Peyer's patch (tissue), 4 donors: ENCODE measurements around the gene OR6V1. TPM values are rescaled to one million over a fixed set of nuclear protein-coding genes. Genes with fewer than 3 reads are reported as not detected.
"Not testable (repeated sequence)": the region's sequence is repeated elsewhere in the genome, so short reads cannot be mapped to it uniquely, and the experiment has no call there.

Experiments
- DNase-seq, 3 donors: peaks; one replicate each; pipeline ENCODE4 v3.0.0-alpha.2; 2017 to 2019
- H3K27ac ChIP-seq, 4 donors: fragments of 200-600 bp; sonication (generic); one replicate each; pipeline ENCODE4 v1.5.1; 2016 to 2019
- H3K27me3 ChIP-seq, 2 donors: fragments of 200-600 bp; sonication (generic); one replicate each; pipeline ENCODE4 v1.5.1; 2019
- H3K36me3 ChIP-seq, 3 donors: fragments of 200-600 bp; sonication (generic); one replicate each; pipeline ENCODE4 v1.5.1; 2016 to 2019
- H3K4me1 ChIP-seq, 4 donors: fragments of 200-600 bp; sonication (generic); one replicate each; pipeline ENCODE4 v1.5.1; 2016 to 2019
- H3K4me3 ChIP-seq, 4 donors: fragments of 200-600 bp; sonication (generic); 1 replicate in 3 of 4; 2 replicates in 1 of 4; pipeline ENCODE4 v1.5.1; 2016 to 2019; ENCODE audit warnings: mild to moderate bottlenecking in 1 of 4
- H3K9me3 ChIP-seq, 4 donors: fragments of 200-600 bp; sonication (generic); one replicate each; pipeline ENCODE4 v1.5.1; 2016 to 2019; ENCODE audit warnings: mild to moderate bottlenecking in 1 of 4
- POLR2A ChIP-seq, 2 donors: fragments of 450-650 bp; IDR thresholded peaks; one replicate each; pipeline ENCODE4 v1.5.1; 2017; ENCODE audit warnings: antibody characterized with exemption in 2 of 2, mild to moderate bottlenecking in 2 of 2, moderate library complexity in 2 of 2
- total RNA-seq, 4 donors: library from RNA; depleted of rRNA; stranded (reverse); fragments of >200 nt; gene quantifications; one replicate each; pipeline ENCODE4 v1.1.0, GENCODE V29; 2016
- TF ChIP-seq, protein P1 (sequence below), 6 experiments: fragments of 450-650 bp in 4 of 6; fragments of 200-600 bp in 2 of 6; sonication (generic) in 1 of 6; IDR thresholded peaks; one replicate each; pipeline ENCODE4 v1.5.1; 2017 to 2019; ENCODE audit warnings: antibody characterized with exemption in 6 of 6, mild to moderate bottlenecking in 3 of 6, moderate library complexity in 1 of 6

The OR6V1 gene
- total RNA-seq, 4 donors from 2014 or later = not detected

DNA sequence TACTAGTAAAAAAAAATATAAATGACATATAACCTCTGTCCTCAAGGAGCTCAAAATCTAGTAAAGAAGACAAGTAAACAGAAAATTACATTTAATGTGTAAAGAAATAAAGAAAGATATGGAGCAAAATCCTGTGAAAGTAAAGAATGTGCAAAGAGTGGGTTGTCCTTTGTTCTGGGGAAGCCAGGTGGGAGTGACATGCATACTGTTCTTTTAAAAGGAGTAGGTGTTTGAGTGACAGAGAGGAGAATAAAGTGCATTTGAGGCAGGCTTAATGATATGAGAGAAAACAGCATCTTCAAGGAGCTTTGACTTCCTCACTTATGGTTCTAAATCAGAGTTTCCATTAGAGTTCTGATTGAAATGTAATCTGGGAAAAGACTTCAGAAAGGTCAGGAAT is 22.0 kb downstream of the OR6V1 start:
- TF ChIP-seq POLR2A (IDR thresholded peaks at IDR 0.05) = no peak
- TF ChIP-seq, protein P1, sequence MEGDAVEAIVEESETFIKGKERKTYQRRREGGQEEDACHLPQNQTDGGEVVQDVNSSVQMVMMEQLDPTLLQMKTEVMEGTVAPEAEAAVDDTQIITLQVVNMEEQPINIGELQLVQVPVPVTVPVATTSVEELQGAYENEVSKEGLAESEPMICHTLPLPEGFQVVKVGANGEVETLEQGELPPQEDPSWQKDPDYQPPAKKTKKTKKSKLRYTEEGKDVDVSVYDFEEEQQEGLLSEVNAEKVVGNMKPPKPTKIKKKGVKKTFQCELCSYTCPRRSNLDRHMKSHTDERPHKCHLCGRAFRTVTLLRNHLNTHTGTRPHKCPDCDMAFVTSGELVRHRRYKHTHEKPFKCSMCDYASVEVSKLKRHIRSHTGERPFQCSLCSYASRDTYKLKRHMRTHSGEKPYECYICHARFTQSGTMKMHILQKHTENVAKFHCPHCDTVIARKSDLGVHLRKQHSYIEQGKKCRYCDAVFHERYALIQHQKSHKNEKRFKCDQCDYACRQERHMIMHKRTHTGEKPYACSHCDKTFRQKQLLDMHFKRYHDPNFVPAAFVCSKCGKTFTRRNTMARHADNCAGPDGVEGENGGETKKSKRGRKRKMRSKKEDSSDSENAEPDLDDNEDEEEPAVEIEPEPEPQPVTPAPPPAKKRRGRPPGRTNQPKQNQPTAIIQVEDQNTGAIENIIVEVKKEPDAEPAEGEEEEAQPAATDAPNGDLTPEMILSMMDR (IDR thresholded peaks at IDR 0.05) = no peak
- no peaks in the 10 kb centered on the region for H3K27me3 ChIP-seq

DNA sequence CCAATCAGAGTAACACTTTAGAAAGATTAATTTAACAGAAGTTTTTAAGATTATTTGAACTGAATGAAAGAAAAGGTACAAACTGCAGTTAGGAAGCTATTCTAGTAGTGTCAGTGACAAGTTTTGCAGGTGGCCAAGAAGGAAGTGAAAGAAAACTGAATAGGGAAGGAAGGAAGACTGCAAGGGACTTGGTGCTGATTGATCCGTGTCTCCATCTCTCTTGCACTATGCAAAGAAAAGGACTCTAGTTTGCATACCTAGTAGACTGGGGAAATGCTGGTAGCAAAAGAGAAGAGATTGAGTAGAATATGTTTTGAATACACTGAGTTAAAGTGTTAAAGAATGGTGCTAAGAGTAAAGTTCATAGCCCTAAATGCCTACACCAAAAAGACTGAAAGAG is 33.0 kb downstream of the OR6V1 start:
- no peak for TF ChIP-seq POLR2A (IDR thresholded peaks at IDR 0.05)
- TF ChIP-seq, protein P1 (IDR thresholded peaks at IDR 0.05) = no peak
- no peaks in the 10 kb centered on the region for H3K36me3 ChIP-seq

More for the DNA sequence above, 22.0 kb downstream of the OR6V1 start:
- no peaks in the 10 kb centered on the region for H3K4me1 ChIP-seq
- no peak overlapping the region for H3K4me3 ChIP-seq
- H3K27ac ChIP-seq = no peak overlapping the region
- no peaks in the 10 kb centered on the region for H3K36me3 ChIP-seq
- H3K9me3 ChIP-seq = no peaks in the 10 kb centered on the region
- DNase-seq = no peak

DNA sequence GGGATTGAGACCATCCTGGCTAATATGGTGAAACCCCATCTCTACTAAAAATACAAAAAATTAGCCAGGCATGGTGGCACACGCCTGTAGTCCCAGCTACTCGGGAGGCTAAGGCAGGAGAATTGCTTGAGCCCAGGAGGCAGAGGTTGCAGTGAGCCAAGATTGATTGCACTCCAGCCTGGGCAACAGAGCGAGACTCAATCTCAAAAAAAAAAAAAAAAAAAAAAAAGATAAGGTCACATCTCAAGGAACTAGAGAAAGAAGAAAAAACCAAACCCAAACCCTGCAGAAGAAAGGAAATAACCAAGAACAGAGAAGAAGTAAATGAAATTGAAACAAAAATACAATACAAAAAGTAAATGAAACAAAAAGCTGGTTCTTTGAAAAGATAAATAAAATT is 33.5 kb downstream of the OR6V1 start:
- not testable (repeated sequence) for H3K4me3 ChIP-seq, H3K4me1 ChIP-seq, H3K36me3 ChIP-seq, H3K9me3 ChIP-seq, H3K27me3 ChIP-seq, DNase-seq
- peak overlapping the region in 1 of 4 donors; percentile 70 for H3K27ac ChIP-seq

More for the DNA sequence above, 33.0 kb downstream of the OR6V1 start:
- DNase-seq = no peak
- no peak overlapping the region for H3K4me3 ChIP-seq
- H3K27ac ChIP-seq = peak overlapping the region in 1 of 4 donors; percentile 70
- no peaks in the 10 kb centered on the region for H3K27me3 ChIP-seq
- H3K4me1 ChIP-seq = no peaks in the 10 kb centered on the region
- H3K9me3 ChIP-seq = peaks cover 0 to 3% (median 0%) of the 10 kb centered on the region in 4 donors

DNA sequence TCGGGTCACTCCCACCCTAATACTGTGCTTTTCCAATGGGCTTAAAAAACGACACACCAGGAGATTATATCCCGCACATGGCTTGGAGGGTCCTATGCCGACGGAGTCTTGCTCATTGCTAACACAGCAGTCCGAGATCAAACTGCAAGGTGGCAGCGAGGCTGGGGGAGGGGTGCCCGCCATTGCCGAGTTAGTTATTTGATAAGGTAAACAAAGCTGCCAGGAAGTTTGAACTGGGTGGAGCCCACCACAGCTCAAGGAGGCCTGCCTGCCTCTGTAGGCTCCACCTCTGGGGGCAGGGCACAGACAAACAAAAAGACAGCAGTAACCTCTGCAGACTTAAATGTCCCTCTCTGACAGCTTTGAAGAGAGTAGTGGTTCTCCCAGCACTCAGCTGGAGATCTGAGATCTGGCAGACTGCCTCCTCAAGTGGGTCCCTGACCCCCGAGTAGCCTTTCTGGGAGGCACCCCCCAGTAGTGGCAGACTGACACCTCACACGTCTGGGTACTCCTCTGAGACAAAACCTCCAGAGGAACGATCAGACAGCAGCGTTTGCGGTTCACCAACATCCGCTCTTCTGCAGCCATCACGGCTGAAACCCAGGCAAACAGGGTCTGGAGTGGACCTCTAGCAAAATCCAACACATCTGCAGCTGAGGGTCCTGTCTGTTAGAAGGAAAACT is 36.5 kb downstream of the OR6V1 start:
- H3K27ac ChIP-seq, H3K27me3 ChIP-seq, H3K4me1 ChIP-seq, H3K9me3 ChIP-seq, H3K36me3 ChIP-seq, DNase-seq, H3K4me3 ChIP-seq: not testable (repeated sequence)

DNA sequence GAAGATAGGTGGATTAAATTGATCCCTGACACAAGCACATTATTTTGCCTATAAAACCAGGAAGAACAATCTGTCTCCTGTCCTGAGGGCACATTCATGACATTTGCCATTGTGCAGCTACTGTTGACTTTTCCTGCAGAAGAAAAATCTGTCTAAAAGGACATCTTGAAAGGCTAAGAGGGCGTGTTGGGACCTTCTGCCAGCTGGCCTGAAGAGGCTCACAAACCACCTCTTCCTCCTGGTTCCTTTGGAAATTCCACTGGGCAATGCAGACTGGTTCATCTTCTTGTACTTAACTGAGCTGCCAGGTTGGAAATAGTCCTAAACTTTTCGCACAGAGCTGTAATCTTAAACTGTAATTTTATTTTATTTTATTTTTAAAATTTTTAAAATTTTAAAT is 44.0 kb downstream of the OR6V1 start:
- DNase-seq = no peak
- H3K36me3 ChIP-seq = no peaks in the 10 kb centered on the region
- H3K27me3 ChIP-seq = no peaks in the 10 kb centered on the region
- no peak overlapping the region for H3K4me3 ChIP-seq
- TF ChIP-seq POLR2A (IDR thresholded peaks at IDR 0.05) = no peak
- TF ChIP-seq, protein P1 (IDR thresholded peaks at IDR 0.05) = no peak
- H3K4me1 ChIP-seq = no peaks in the 10 kb centered on the region
- H3K9me3 ChIP-seq = peaks cover 0 to 8% (median 0%) of the 10 kb centered on the region in 4 donors
- H3K27ac ChIP-seq = no peak overlapping the region

DNA sequence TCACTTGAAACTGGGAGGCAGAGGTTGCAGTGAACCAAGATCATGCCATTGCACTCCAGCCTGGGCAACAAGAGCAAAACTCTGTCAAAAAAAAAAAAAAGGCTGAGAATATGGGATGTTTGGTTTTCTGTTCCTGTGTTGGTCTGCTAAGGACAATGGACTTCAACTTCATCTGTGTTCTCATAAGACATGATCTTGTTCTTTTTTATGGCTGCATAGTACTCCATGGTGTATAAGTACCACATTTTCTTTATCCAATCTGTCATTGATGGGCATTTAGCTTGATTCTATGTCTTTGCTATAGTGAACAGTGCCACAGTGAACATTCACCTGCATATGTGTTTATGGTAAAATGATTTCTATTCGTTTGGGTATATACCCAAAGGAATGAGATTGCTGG is 47.4 kb downstream of the OR6V1 start:
- DNase-seq, H3K36me3 ChIP-seq, H3K4me3 ChIP-seq, H3K27me3 ChIP-seq, H3K4me1 ChIP-seq, H3K27ac ChIP-seq, H3K9me3 ChIP-seq: not testable (repeated sequence)

Other genes with a start within 250 kb of the OR6V1 start
- 10 to 100 TPM in 1 of 4 donors, 1 to 10 TPM in 2, under 1 TPM in 1; 0.53 to 19.0 (median 5.5) TPM for gene EPHB6, start 197.3 kb upstream of the OR6V1 start, total RNA-seq
- gene TRPV6, start 166.6 kb upstream of the OR6V1 start, total RNA-seq = 1 to 10 TPM in 1 of 4 donors, under 1 TPM in 3; 0.19 to 2.5 (median 0.82) TPM
- gene TRPV5, start 118.6 kb upstream of the OR6V1 start, total RNA-seq = under 1 TPM in 1 of 4 donors, not detected in 3; 0.83 TPM
- gene LLCFC1, start 112.9 kb upstream of the OR6V1 start, total RNA-seq = not detected
- gene KEL, start 90.0 kb upstream of the OR6V1 start, total RNA-seq = not detected
- gene OR9A2, start 25.2 kb upstream of the OR6V1 start, total RNA-seq = not detected
- gene PIP, start 79.7 kb downstream of the OR6V1 start, total RNA-seq = not detected
- not detected for gene TAS2R39, start 131.1 kb downstream of the OR6V1 start, total RNA-seq
- not detected for gene TAS2R40, start 169.7 kb downstream of the OR6V1 start, total RNA-seq
- gene GSTK1, start 211.1 kb downstream of the OR6V1 start, total RNA-seq = 100 to 1,000 TPM; 202 to 580 (median 484) TPM
- gene TMEM139, start 232.6 kb downstream of the OR6V1 start, total RNA-seq = 100 to 1,000 TPM in 3 of 4 donors, 10 to 100 TPM in 1; 54.5 to 162 (median 130) TPM
- 10 to 100 TPM; 34.8 to 43.7 (median 38.3) TPM for gene CASP2, start 236.0 kb downstream of the OR6V1 start, total RNA-seq